Mesodermal cell (in vitro differentiated cells): ENCODE data around the gene EPB42.

Experiments
- H3K27ac ChIP-seq: 2 replicates; pipeline ENCODE4 v1.7.0; 2013; ENCODE audit warnings: mild to moderate bottlenecking, low read depth, low read length, moderate library complexity; ENCODE audit not compliant: severe bottlenecking
- H3K36me3 ChIP-seq: 2 replicates; pipeline ENCODE4 v1.7.1; 2013; ENCODE audit warnings: mild to moderate bottlenecking, low read length, moderate library complexity; ENCODE audit not compliant: control insufficient read depth, insufficient read depth
- H3K4me1 ChIP-seq: one replicate; pipeline ENCODE4 v1.7.1; 2013; ENCODE audit warnings: mild to moderate bottlenecking, low read length; ENCODE audit not compliant: insufficient read depth, control insufficient read depth, poor library complexity, severe bottlenecking
- H3K4me3 ChIP-seq: 2 replicates; pipeline ENCODE4 v1.7.0; 2013; ENCODE audit warnings: low read length, control low read depth, mild to moderate bottlenecking; ENCODE audit not compliant: insufficient read depth, poor library complexity, severe bottlenecking; ENCODE audit errors: extremely low read depth
- H3K9me3 ChIP-seq: 2 replicates; pipeline ENCODE4 v1.7.1; 2013; ENCODE audit warnings: mild to moderate bottlenecking, low read length, moderate library complexity; ENCODE audit not compliant: control insufficient read depth
- WGBS, 2 experiments: methylation state at CpG; one replicate each; pipeline ENCODE4 v1.1.5; 2013; ENCODE audit warnings: missing lambda C conversion rate in 2 of 2; ENCODE audit not compliant: insufficient coverage in 2 of 2; 5-methylcytosine and 5-hydroxymethylcytosine counted together

EPB42 gene

GRCh38 chr15:43151688-43152087 lies 69.1 kb downstream of the EPB42 start:
- Histone ChIP-seq H3K27ac (no peak overlapping the region), H3K4me1 (peaks cover 4% of the 10 kb centered on the region), H3K9me3 (no peaks in the 10 kb centered on the region), H3K36me3 (no peaks in the 10 kb centered on the region), H3K4me3 (no peak overlapping the region)
- no CpG with 5 or more reads among the region's 2 CpGs for WGBS, 2 experiments

- no peaks in the 10 kb centered on the region for H3K36me3 ChIP-seq
- 100% methylated on average over 1 to 2 of the region's 5 CpGs for WGBS, 2 experiments
- peaks cover 4% of the 10 kb centered on the region for H3K4me1 ChIP-seq
- H3K4me3 ChIP-seq: no peak overlapping the region
- no peaks in the 10 kb centered on the region for H3K9me3 ChIP-seq
- H3K27ac ChIP-seq: peak overlapping the region; percentile 70
Observed at GRCh38 chr15:43150191-43150929, 70.5 kb downstream of the EPB42 start.
